GM12878 (cell line): ENCODE measurements around the gene DHRS1. TPM values are rescaled to one million over a fixed set of nuclear protein-coding genes. Genes with fewer than 3 reads are reported as not detected.

Source experiments
- ATAC-seq: fragments of 200-7000 bp; cut with Tn5 transposase; 3 replicates; pipeline ENCODE4 v1.9.1; 2020; ENCODE audit warnings: mild to moderate bottlenecking, moderate library complexity
- BruUV-seq: library from RNA; stranded (reverse); fragments of 400-500 nt; replicated peaks from 2 replicates; lab custom pipeline; 2021; lab: Mats Ljungman, UMichigan
- CTCF ChIA-PET: fragments of 300-600 bp; sonication (Branson Sonifier 250); formaldehyde crosslinking; extraction: SDS; loops from one replicate; lab custom pipeline; 2021; ENCODE audit warnings: inconsistent platforms; lab: Yijun Ruan, JAX
- POLR2A ChIA-PET: fragments of 350-600 bp; formaldehyde crosslinking; extraction: SDS; loops from one replicate; lab custom pipeline; 2021; ENCODE audit warnings: inconsistent platforms; lab: Charles Lee
- RAD21 ChIA-PET: fragments of 300-600 bp; sonication (Branson Sonifier 250); formaldehyde crosslinking; loops from one replicate; lab custom pipeline; 2023; ENCODE audit warnings: antibody characterized with exemption; ENCODE audit not compliant: unreplicated experiment; lab: Charles Lee
- SMC1A ChIA-PET: fragments of 300-600 bp; sonication (Branson Sonifier 250); formaldehyde crosslinking; loops from one replicate; lab custom pipeline; 2023; ENCODE audit not compliant: unreplicated experiment, uncharacterized antibody; lab: Charles Lee
- DNase-seq: peaks from one replicate; pipeline ENCODE4 v3.0.0-alpha.2; 2011; ENCODE audit warnings: low read depth, low spot score
- FAIRE-seq: peaks from 3 replicates; lab custom pipeline; 2011; peaks lifted over from hg19 to GRCh38; lab: Jason Lieb, UNC
- H2AFZ ChIP-seq: 2 replicates; pipeline ENCODE4 v1.6.0; 2011; ENCODE audit warnings: low read depth, low read length, control low read depth; ENCODE audit not compliant: control insufficient read depth
- H3K27ac ChIP-seq: 2 replicates; pipeline ENCODE4 v1.5.1; 2011; ENCODE audit warnings: control low read depth; ENCODE audit not compliant: control insufficient read depth, insufficient read depth
- H3K27me3 ChIP-seq, 2 experiments: replicated peaks in 1 of 2; 2 replicates each; pipeline versions ENCODE4 v1.6.0 to v1.6.1; 2011; ENCODE audit warnings: low read length in 1 of 2; ENCODE audit not compliant: control insufficient read depth in 2 of 2, insufficient read depth in 2 of 2
- H3K36me3 ChIP-seq, 2 experiments: 2 replicates each; pipeline ENCODE4 v1.5.1; 2011; ENCODE audit warnings: low read length in 1 of 2; ENCODE audit not compliant: control insufficient read depth in 2 of 2, insufficient read depth in 2 of 2
- H3K4me1 ChIP-seq: 2 replicates; pipeline ENCODE4 v1.6.1; 2011; ENCODE audit warnings: mild to moderate bottlenecking, low read length, moderate library complexity, mixed read lengths; ENCODE audit not compliant: control insufficient read depth, insufficient read depth
- H3K4me2 ChIP-seq: 2 replicates; pipeline ENCODE4 v1.6.0; 2011; ENCODE audit warnings: control low read depth; ENCODE audit not compliant: control insufficient read depth, insufficient read depth
- H3K4me3 ChIP-seq: fragments of 200-600 bp; sonication (generic); 2 replicates; pipeline ENCODE4 v1.5.1; 2016
- H3K79me2 ChIP-seq: 2 replicates; pipeline ENCODE4 v1.6.0; 2011; ENCODE audit warnings: low read length; ENCODE audit not compliant: control insufficient read depth, insufficient read depth
- H3K9ac ChIP-seq: 2 replicates; pipeline ENCODE4 v1.8.0; 2011; ENCODE audit warnings: low read length, control low read depth, mixed read lengths; ENCODE audit not compliant: control insufficient read depth, insufficient read depth
- H3K9me3 ChIP-seq: replicated peaks from 3 replicates; pipeline ENCODE4 v1.5.1; 2011; ENCODE audit warnings: mild to moderate bottlenecking, low read length; ENCODE audit not compliant: control insufficient read depth, insufficient read depth
- H4K20me1 ChIP-seq: 2 replicates; pipeline ENCODE4 v1.6.0; 2011; ENCODE audit not compliant: control insufficient read depth, insufficient read depth
- BHLHE40 ChIP-seq, 2 experiments: fragments of 450-650 bp in 1 of 2; IDR thresholded peaks; 2 replicates each; pipeline ENCODE4 v1.6.1; 2011 to 2017; ENCODE audit warnings: low read depth in 2 of 2, borderline replicate concordance in 1 of 2, improper control_type of control experiment in 1 of 2, low read length in 1 of 2, mild to moderate bottlenecking in 1 of 2
- CBX5 ChIP-seq: sonication (generic); IDR thresholded peaks from 2 replicates; pipeline ENCODE4 v1.6.1; 2016; ENCODE audit warnings: low read depth, moderate library complexity, mild to moderate bottlenecking, inconsistent platforms
- CHD1 ChIP-seq: IDR thresholded peaks from 2 replicates; pipeline ENCODE4 v1.6.1; 2012; ENCODE audit warnings: low read depth, low read length, improper control_type of control experiment
- IRF5 ChIP-seq: fragments of 450-650 bp; IDR thresholded peaks from 2 replicates; pipeline ENCODE4 v1.6.1; 2017; ENCODE audit warnings: borderline replicate concordance
- SIX5 ChIP-seq: IDR thresholded peaks from 2 replicates; pipeline ENCODE4 v1.6.1; 2011; ENCODE audit warnings: mild to moderate bottlenecking, low read depth, low read length, moderate library complexity; ENCODE audit not compliant: severe bottlenecking
- ZBTB40 ChIP-seq: fragments of 450-650 bp; IDR thresholded peaks from 2 replicates; pipeline ENCODE4 v1.6.1; 2016; ENCODE audit warnings: mild to moderate bottlenecking, moderate library complexity, borderline replicate concordance
- WGBS: methylation state at CpG from one replicate; pipeline ENCODE4 v1.1.6; 2016; ENCODE audit warnings: low lambda C conversion rate; ENCODE audit not compliant: insufficient replicate concordance, insufficient coverage; ENCODE audit errors: missing lambda C conversion rate; 5-methylcytosine and 5-hydroxymethylcytosine counted together
- in situ Hi-C: fragments of 300-500 bp; cut with MboI; formaldehyde crosslinking; loops from 9 replicates; pipeline ENCODE4 v1.14.3; 2018; ENCODE audit warnings: mixed read lengths
- intact Hi-C: fragments of 100-400 bp; cut with micrococcal nuclease; formaldehyde crosslinking; loops from one replicate; pipeline ENCODE4 v1.14.2; 2022; ENCODE audit not compliant: unreplicated experiment
- polyA plus RNA-seq, 11 experiments: library from polyadenylated mRNA; depleted of rRNA in 4 of 11; unstranded in 6 of 11; stranded (reverse) in 5 of 11; fragments of >200 nt; fragmentation: Nextera tagmentation in 4 of 11; fragmentation: Illumina TruSeq in 1 of 11; extraction: Ambion mirVana in 4 of 11; extraction: Trizol in 1 of 11; gene quantifications; 1 replicate in 1 of 11; 2 replicates in 10 of 11; pipeline versions ENCODE4 v1.2.1 to v1.2.3, GENCODE V29; 2011 to 2016; ENCODE audit warnings: inconsistent platforms in 2 of 11, missing spikeins in 2 of 11, low read depth in 1 of 11
- total RNA-seq, 4 experiments: library from RNA; depleted of rRNA in 3 of 4; stranded (reverse); fragments of >200 nt in 3 of 4; fragmentation: Illumina TruSeq in 1 of 4; extraction: Trizol in 1 of 4; gene quantifications; 2 replicates each; pipeline versions ENCODE4 v1.2.1 to v1.2.3, GENCODE V29; 2013 to 2021

Gene DHRS1
- total and polyA plus RNA-seq, 10 of the 15 experiments (the other 5 are each of a cell fraction or from before 2014, with no cell fraction given), result 12.1 to 45.0 (median 25.7) TPM

DNA sequence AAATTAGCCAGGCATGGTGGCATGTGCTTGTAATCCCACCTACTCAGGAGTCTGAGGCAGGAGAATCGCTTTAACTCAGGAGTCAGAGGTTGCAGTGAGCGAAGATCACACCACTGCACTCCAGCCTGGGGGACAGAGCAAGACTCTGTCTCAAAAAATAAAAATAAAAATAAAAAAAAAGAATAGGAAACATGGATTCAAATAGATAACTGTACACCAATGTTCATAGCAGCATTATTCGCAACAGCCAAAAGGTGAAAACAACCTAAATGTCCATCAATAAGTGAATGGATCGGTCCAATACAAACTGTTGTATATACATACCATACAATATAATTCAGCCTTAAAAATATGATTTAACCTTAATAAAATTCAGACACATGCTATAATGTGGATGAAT, 43.3 kb upstream of the DHRS1 start:
- RAD21 ChIA-PET, result interaction anchor here (0.9 to 5.7 kb wide), 3 partner anchors 10 to 97 kb away, joined by 3 to 45 read pairs (median 4); partner anchors contain the start of genes CBLN3 and KHNYN
- no peaks in the 10 kb centered on the region for H3K36me3 ChIP-seq
- TF ChIP-seq ZBTB40 (no peak), IRF5 (no peak), SIX5 (no peak), CHD1 (no peak), CBX5 (no peak), BHLHE40 (IDR thresholded peaks at IDR 0.05; ENCODE audit: borderline replicate concordance in 1 of 2, low read depth in 2 of 2, low read length in 1 of 2) (no peak)
- TF ChIP-seq, all 136 proteins: peak for 0
- Histone ChIP-seq H3K4me2 (no peak overlapping the region), H3K4me1 (peaks cover 6% of the 10 kb centered on the region; the same call in 1 of the 2 replicates), H2AFZ (no peak overlapping the region), H3K79me2 (no peaks in the 10 kb centered on the region), H3K4me3 (no peak overlapping the region), H3K9ac (no peak overlapping the region), H3K27ac (no peak overlapping the region), H3K9me3 (no peaks in the 10 kb centered on the region), H3K27me3 (no peaks in the 10 kb centered on the region; a peak in 1 of 4 replicates), H4K20me1 (no peaks in the 10 kb centered on the region)
- 85% methylated on average over 4 of the region's 4 CpGs for WGBS
- POLR2A ChIA-PET, result interaction anchor here (4.7 kb wide), 1 partner anchor 88 kb away, joined by 23 read pairs; the partner anchor contains the start of genes CBLN3 and KHNYN
- CTCF ChIA-PET, result interaction anchor here (1.0 to 16.6 kb wide), 5 partner anchors 9 to 97 kb away, joined by 3 to 452 read pairs (median 4); partner anchors contain the start of genes CBLN3, KHNYN and SDR39U1
- in situ Hi-C loops, result no loop called here
- BruUV-seq, result no TSS peak
- SMC1A ChIA-PET, result interaction anchor here (1.9 to 7.7 kb wide), 2 partner anchors 89 to 91 kb away, joined by 5 to 73 read pairs; partner anchors contain the start of gene KHNYN
- FAIRE-seq, result no peak
- ATAC-seq, result no peak
- intact Hi-C loops, result no loop called here
- DNase-seq, result no peak
